Neuronal stem cell (in vitro differentiated cells): ENCODE measurements around the gene PRH2.

Experiments
- DNase-seq: peaks from one replicate; pipeline ENCODE4 v3.0.0-alpha.2; 2013; ENCODE audit warnings: low spot score
- H2AFZ ChIP-seq: one replicate; pipeline ENCODE4 v1.6.1; 2013; ENCODE audit warnings: mild to moderate bottlenecking, low read length, inconsistent platforms
- H2AK5ac ChIP-seq: 2 replicates; pipeline ENCODE4 v1.6.1; 2013; ENCODE audit warnings: low read depth, mild to moderate bottlenecking, inconsistent platforms, low read length, moderate library complexity, mixed read lengths
- H2BK120ac ChIP-seq: 2 replicates; pipeline ENCODE4 v1.6.1; 2013; ENCODE audit warnings: low read depth, mild to moderate bottlenecking, inconsistent platforms, low read length, moderate library complexity, mixed read lengths
- H2BK12ac ChIP-seq: one replicate; pipeline ENCODE4 v1.6.1; 2013; ENCODE audit warnings: low read length, inconsistent platforms
- H2BK15ac ChIP-seq: 2 replicates; pipeline ENCODE4 v1.6.1; 2013; ENCODE audit warnings: mild to moderate bottlenecking, low read length, inconsistent platforms, mixed read lengths
- H2BK5ac ChIP-seq: one replicate; pipeline ENCODE4 v1.6.1; 2013; ENCODE audit warnings: inconsistent platforms, mild to moderate bottlenecking, low read length, moderate library complexity
- H3K14ac ChIP-seq: one replicate; pipeline ENCODE4 v1.6.1; 2013; ENCODE audit warnings: low read length, inconsistent platforms
- H3K18ac ChIP-seq: 2 replicates; pipeline ENCODE4 v1.6.1; 2013; ENCODE audit warnings: low read length, inconsistent platforms
- H3K23ac ChIP-seq: 2 replicates; pipeline ENCODE4 v1.6.1; 2013; ENCODE audit warnings: low read depth, mild to moderate bottlenecking, mixed read lengths, low read length, inconsistent platforms; ENCODE audit not compliant: poor library complexity
- H3K27ac ChIP-seq: replicated peaks from 3 replicates; pipeline ENCODE4 v1.5.1; 2013; ENCODE audit warnings: low read length, inconsistent platforms
- H3K27me3 ChIP-seq, 3 experiments: 2 replicates each; pipeline ENCODE4 v1.6.1; 2013; ENCODE audit warnings: low read length in 3 of 3, mild to moderate bottlenecking in 2 of 3, inconsistent platforms in 1 of 3, low read depth in 1 of 3, mixed read lengths in 1 of 3, moderate library complexity in 1 of 3; ENCODE audit not compliant: control insufficient read depth in 3 of 3, insufficient read depth in 3 of 3
- H3K36me3 ChIP-seq, 2 donors: replicated peaks in 1 of 2; 2 replicates each; pipeline ENCODE4 v1.6.1; 2013; ENCODE audit warnings: low read length in 2 of 2; ENCODE audit not compliant: control insufficient read depth in 2 of 2, insufficient read depth in 2 of 2
- H3K4ac ChIP-seq: 2 replicates; pipeline ENCODE4 v1.6.1; 2013; ENCODE audit warnings: inconsistent platforms, mild to moderate bottlenecking, low read length, moderate library complexity
- H3K4me1 ChIP-seq, 2 donors: 1 replicate in 1 of 2; 2 replicates in 1 of 2; pipeline ENCODE4 v1.6.1; 2013; ENCODE audit warnings: low read length in 2 of 2, low read depth in 1 of 2; ENCODE audit not compliant: control insufficient read depth in 2 of 2, insufficient read depth in 1 of 2
- H3K4me2 ChIP-seq: one replicate; pipeline ENCODE4 v1.6.1; 2013; ENCODE audit warnings: mild to moderate bottlenecking, low read length, inconsistent platforms; ENCODE audit not compliant: insufficient read depth, poor library complexity, severe bottlenecking
- H3K4me3 ChIP-seq, 2 donors: 2 replicates each; pipeline ENCODE4 v1.5.1; 2013; ENCODE audit warnings: low read length in 2 of 2, mild to moderate bottlenecking in 2 of 2, inconsistent platforms in 1 of 2, moderate library complexity in 1 of 2
- H3K79me1 ChIP-seq: one replicate; pipeline ENCODE4 v1.6.1; 2013; ENCODE audit warnings: low read depth, mild to moderate bottlenecking, inconsistent platforms, low read length, moderate library complexity
- H3K9ac ChIP-seq: one replicate; pipeline ENCODE4 v1.6.1; 2013; ENCODE audit warnings: mild to moderate bottlenecking, low read depth, low read length, inconsistent platforms; ENCODE audit not compliant: poor library complexity
- H3K9me3 ChIP-seq, 2 donors: replicated peaks in 1 of 2; 2 replicates each; pipeline versions ENCODE3 to v1.6.1; 2013; ENCODE audit warnings: low read length in 2 of 2, mild to moderate bottlenecking in 2 of 2, inconsistent platforms in 1 of 2, low read depth in 1 of 2, mixed read lengths in 1 of 2, moderate library complexity in 1 of 2; ENCODE audit not compliant: control insufficient read depth in 2 of 2, insufficient read depth in 1 of 2
- H4K8ac ChIP-seq: one replicate; pipeline ENCODE4 v1.6.1; 2013; ENCODE audit warnings: low read depth, mild to moderate bottlenecking, inconsistent platforms, low read length, moderate library complexity
- H4K91ac ChIP-seq: one replicate; pipeline ENCODE4 v1.6.1; 2013; ENCODE audit warnings: low read length, low read depth, mild to moderate bottlenecking, inconsistent platforms; ENCODE audit not compliant: poor library complexity
- WGBS, 2 donors: extraction: QIAGEN DNeasy Blood & Tissue Kit; methylation state at CpG; one replicate each; pipeline ENCODE4 v1.1.7; 2013; ENCODE audit warnings: missing lambda C conversion rate in 2 of 2, mixed read lengths in 1 of 2; ENCODE audit not compliant: insufficient read length in 2 of 2, insufficient replicate concordance in 1 of 2; ENCODE audit errors: extremely low coverage in 2 of 2; 5-methylcytosine and 5-hydroxymethylcytosine counted together

PRH2 gene

GRCh38 chr12:10956085-10956484 is 27.0 kb downstream of the PRH2 start:
- Histone ChIP-seq H2BK15ac (no peak overlapping the region), H2AFZ (no peak overlapping the region), H3K36me3 (no peaks in the 10 kb centered on the region), H3K27ac (no peak overlapping the region), H3K9ac (no peak overlapping the region), H4K91ac (no peak overlapping the region), H2AK5ac (no peak overlapping the region), H3K23ac (no peak overlapping the region), H3K4me1 (peaks cover 0 to 1% of the 10 kb centered on the region in 2 donors), H3K4ac (no peak overlapping the region), H3K4me2 (no peak overlapping the region), H3K27me3 (no peaks in the 10 kb centered on the region), H2BK120ac (no peak overlapping the region), H3K4me3 (no peak overlapping the region), H4K8ac (no peak overlapping the region), H3K79me1 (no peaks in the 10 kb centered on the region), H2BK5ac (no peak overlapping the region), H3K14ac (no peak overlapping the region), H3K9me3 (peaks cover 0 to 25% of the 10 kb centered on the region in 2 donors), H2BK12ac (no peak overlapping the region), H3K18ac (no peak overlapping the region)
- no peak for DNase-seq

GRCh38 chr12:10957741-10958140 is 28.7 kb downstream of the PRH2 start:
- H3K4me3 ChIP-seq, result no peak overlapping the region
- no peak for DNase-seq
- peaks cover 0 to 1% of the 10 kb centered on the region in 2 donors for H3K4me1 ChIP-seq
- no peak overlapping the region for H3K23ac ChIP-seq
- H3K14ac ChIP-seq, result no peak overlapping the region
- no peak overlapping the region for H3K4ac ChIP-seq
- no peak overlapping the region for H4K8ac ChIP-seq
- H3K9ac ChIP-seq, result no peak overlapping the region
- no peak overlapping the region for H2BK5ac ChIP-seq
- H3K9me3 ChIP-seq, result peaks cover 0 to 25% of the 10 kb centered on the region in 2 donors
- no peak overlapping the region for H2BK12ac ChIP-seq
- H2AK5ac ChIP-seq, result no peak overlapping the region
- no peak overlapping the region for H3K4me2 ChIP-seq
- no peaks in the 10 kb centered on the region for H3K27me3 ChIP-seq
- H3K79me1 ChIP-seq, result no peaks in the 10 kb centered on the region
- H3K18ac ChIP-seq, result no peak overlapping the region
- H3K27ac ChIP-seq, result no peak overlapping the region
- no peak overlapping the region for H2AFZ ChIP-seq
- peaks cover 0 to 3% of the 10 kb centered on the region in 2 donors for H3K36me3 ChIP-seq
- H2BK120ac ChIP-seq, result no peak overlapping the region
- H2BK15ac ChIP-seq, result no peak overlapping the region
- no peak overlapping the region for H4K91ac ChIP-seq

GRCh38 chr12:10959804-10960203 is 30.8 kb downstream of the PRH2 start:
- no peak overlapping the region for H3K9ac ChIP-seq
- no peak overlapping the region for H3K18ac ChIP-seq
- H2AFZ ChIP-seq, result no peak overlapping the region
- peaks cover 0 to 3% of the 10 kb centered on the region in 2 donors for H3K36me3 ChIP-seq
- no peak overlapping the region for H3K4ac ChIP-seq
- no peaks in the 10 kb centered on the region for H3K79me1 ChIP-seq
- H2AK5ac ChIP-seq, result no peak overlapping the region
- no peak for DNase-seq
- no peak overlapping the region for H3K23ac ChIP-seq
- H4K8ac ChIP-seq, result no peak overlapping the region
- no CpG with 5 or more reads among the region's 2 CpGs for WGBS, 2 donors
- H3K4me1 ChIP-seq, result peaks cover 0 to 1% of the 10 kb centered on the region in 2 donors
- H2BK5ac ChIP-seq, result no peak overlapping the region
- H3K14ac ChIP-seq, result no peak overlapping the region
- H3K4me3 ChIP-seq, result no peak overlapping the region
- peaks cover 0 to 20% of the 10 kb centered on the region in 2 donors for H3K9me3 ChIP-seq
- H2BK15ac ChIP-seq, result no peak overlapping the region
- no peak overlapping the region for H4K91ac ChIP-seq
- no peak overlapping the region for H2BK120ac ChIP-seq
- H3K27ac ChIP-seq, result no peak overlapping the region
- no peak overlapping the region for H3K4me2 ChIP-seq
- no peaks in the 10 kb centered on the region for H3K27me3 ChIP-seq
- H2BK12ac ChIP-seq, result no peak overlapping the region

- Histone ChIP-seq H3K18ac (no peak overlapping the region), H4K91ac (no peak overlapping the region), H2AK5ac (no peak overlapping the region), H3K4me1 (peaks cover 0 to 1% of the 10 kb centered on the region in 2 donors), H3K14ac (no peak overlapping the region), H3K4me2 (no peak overlapping the region), H4K8ac (no peak overlapping the region), H3K4me3 (no peak overlapping the region), H2BK5ac (no peak overlapping the region), H3K23ac (no peak overlapping the region), H3K9ac (no peak overlapping the region), H3K4ac (no peak overlapping the region), H2BK12ac (no peak overlapping the region), H3K9me3 (peaks cover 0 to 16% of the 10 kb centered on the region in 2 donors), H2BK15ac (no peak overlapping the region), H2AFZ (no peak overlapping the region), H3K79me1 (no peaks in the 10 kb centered on the region), H2BK120ac (no peak overlapping the region), H3K36me3 (peaks cover 0 to 3% of the 10 kb centered on the region in 2 donors), H3K27ac (no peak overlapping the region), H3K27me3 (no peaks in the 10 kb centered on the region)
- DNase-seq, result no peak
- no CpG with 5 or more reads among the region's 4 CpGs for whole genome bisulfite sequencing, 2 donors
Measured at GRCh38 chr12:10960211-10960610, 31.2 kb downstream of the PRH2 start.
